Ascending aorta (tissue), 2 donors: Measurements from ENCODE around the gene BAZ2B. TPM values are rescaled to one million over a fixed set of nuclear protein-coding genes. Genes with fewer than 3 reads are reported as not detected.

Experiments
- DNase-seq, 2 donors: peaks; one replicate each; pipeline ENCODE4 v3.0.0-alpha.2; 2019; ENCODE audit warnings: low spot score in 2 of 2
- H3K27ac ChIP-seq, 2 donors: fragments of 200-600 bp; sonication (generic); one replicate each; pipeline ENCODE4 v1.5.1; 2016 to 2017; ENCODE audit warnings: mild to moderate bottlenecking in 1 of 2
- H3K27me3 ChIP-seq: fragments of 200-600 bp; sonication (generic); one replicate; pipeline ENCODE4 v1.5.1; 2017
- H3K36me3 ChIP-seq, 2 donors: fragments of 200-600 bp; sonication (generic); one replicate each; pipeline ENCODE4 v1.5.1; 2016
- H3K4me1 ChIP-seq, 2 donors: fragments of 200-600 bp; sonication (generic); one replicate each; pipeline ENCODE4 v1.5.1; 2016 to 2017; ENCODE audit warnings: mild to moderate bottlenecking in 1 of 2
- H3K4me3 ChIP-seq, 2 donors: fragments of 200-600 bp; sonication (generic); one replicate each; pipeline ENCODE4 v1.5.1; 2016 to 2017; ENCODE audit warnings: mild to moderate bottlenecking in 1 of 2
- H3K9me3 ChIP-seq, 2 donors: fragments of 200-600 bp; sonication (generic); one replicate each; pipeline ENCODE4 v1.5.1; 2016
- intact Hi-C: fragments of 100-400 bp; cut with DNase I; formaldehyde crosslinking; loops from one replicate; pipeline ENCODE4 v1.15.1; 2023
- total RNA-seq: library from RNA; depleted of rRNA; stranded (reverse); fragments of >200 nt; gene quantifications from one replicate; pipeline ENCODE4 v1.1.0, GENCODE V29; 2016
- TF ChIP-seq, protein P1 (sequence below), 3 experiments: fragments of 200-600 bp in 2 of 3; fragments of 450-650 bp in 1 of 3; sonication (generic) in 2 of 3; IDR thresholded peaks; one replicate each; pipeline ENCODE4 v1.5.1; 2016 to 2019; ENCODE audit warnings: antibody characterized with exemption in 3 of 3, mild to moderate bottlenecking in 1 of 3, moderate library complexity in 1 of 3

BAZ2B gene
- total RNA-seq, 1 donor from 2014 or later = 30.8 TPM

- Histone ChIP-seq H3K27me3 (no peaks in the 10 kb centered on the region), H3K4me3 (no peak overlapping the region), H3K4me1 (peaks cover 0 to 23% of the 10 kb centered on the region in 2 donors), H3K27ac (no peak overlapping the region), H3K36me3 (no peaks in the 10 kb centered on the region), H3K9me3 (no peaks in the 10 kb centered on the region)
- TF ChIP-seq, protein P1, sequence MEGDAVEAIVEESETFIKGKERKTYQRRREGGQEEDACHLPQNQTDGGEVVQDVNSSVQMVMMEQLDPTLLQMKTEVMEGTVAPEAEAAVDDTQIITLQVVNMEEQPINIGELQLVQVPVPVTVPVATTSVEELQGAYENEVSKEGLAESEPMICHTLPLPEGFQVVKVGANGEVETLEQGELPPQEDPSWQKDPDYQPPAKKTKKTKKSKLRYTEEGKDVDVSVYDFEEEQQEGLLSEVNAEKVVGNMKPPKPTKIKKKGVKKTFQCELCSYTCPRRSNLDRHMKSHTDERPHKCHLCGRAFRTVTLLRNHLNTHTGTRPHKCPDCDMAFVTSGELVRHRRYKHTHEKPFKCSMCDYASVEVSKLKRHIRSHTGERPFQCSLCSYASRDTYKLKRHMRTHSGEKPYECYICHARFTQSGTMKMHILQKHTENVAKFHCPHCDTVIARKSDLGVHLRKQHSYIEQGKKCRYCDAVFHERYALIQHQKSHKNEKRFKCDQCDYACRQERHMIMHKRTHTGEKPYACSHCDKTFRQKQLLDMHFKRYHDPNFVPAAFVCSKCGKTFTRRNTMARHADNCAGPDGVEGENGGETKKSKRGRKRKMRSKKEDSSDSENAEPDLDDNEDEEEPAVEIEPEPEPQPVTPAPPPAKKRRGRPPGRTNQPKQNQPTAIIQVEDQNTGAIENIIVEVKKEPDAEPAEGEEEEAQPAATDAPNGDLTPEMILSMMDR (IDR thresholded peaks at IDR 0.05) = no peak
- no peak for DNase-seq
- intact Hi-C loops = loop anchor here (10.0 kb wide), 1 partner anchor 157 kb away; the partner anchor contains the start of gene BAZ2B
Observed at GRCh38 chr2:159457589-159457988, 158.8 kb downstream of the BAZ2B start.

- H3K9me3 ChIP-seq = no peaks in the 10 kb centered on the region
- no peaks in the 10 kb centered on the region for H3K36me3 ChIP-seq
- peaks cover 0 to 23% of the 10 kb centered on the region in 2 donors for H3K4me1 ChIP-seq
- intact Hi-C loops = loop anchor here (10.0 kb wide), 1 partner anchor 158 kb away; the partner anchor contains the start of gene BAZ2B
- H3K27ac ChIP-seq = no peak overlapping the region
- no peak overlapping the region for H3K4me3 ChIP-seq
- TF ChIP-seq, protein P1 (IDR thresholded peaks at IDR 0.05) = no peak
- no peak for DNase-seq
- H3K27me3 ChIP-seq = no peaks in the 10 kb centered on the region
Observed at GRCh38 chr2:159456500-159457426, 159.6 kb downstream of the BAZ2B start.

GRCh38 chr2:159455330-159455918 is 160.9 kb downstream of the BAZ2B start:
- TF ChIP-seq, protein P1 (IDR thresholded peaks at IDR 0.05) = no peak
- intact Hi-C loops = loop anchor here (10.0 kb wide), 1 partner anchor 159 kb away; the partner anchor contains the start of gene BAZ2B
- no peak for DNase-seq
- H3K27ac ChIP-seq = no peak overlapping the region
- no peaks in the 10 kb centered on the region for H3K27me3 ChIP-seq
- H3K9me3 ChIP-seq = no peaks in the 10 kb centered on the region
- no peak overlapping the region for H3K4me3 ChIP-seq
- no peaks in the 10 kb centered on the region for H3K36me3 ChIP-seq
- H3K4me1 ChIP-seq = peaks cover 0 to 23% of the 10 kb centered on the region in 2 donors

DNA sequence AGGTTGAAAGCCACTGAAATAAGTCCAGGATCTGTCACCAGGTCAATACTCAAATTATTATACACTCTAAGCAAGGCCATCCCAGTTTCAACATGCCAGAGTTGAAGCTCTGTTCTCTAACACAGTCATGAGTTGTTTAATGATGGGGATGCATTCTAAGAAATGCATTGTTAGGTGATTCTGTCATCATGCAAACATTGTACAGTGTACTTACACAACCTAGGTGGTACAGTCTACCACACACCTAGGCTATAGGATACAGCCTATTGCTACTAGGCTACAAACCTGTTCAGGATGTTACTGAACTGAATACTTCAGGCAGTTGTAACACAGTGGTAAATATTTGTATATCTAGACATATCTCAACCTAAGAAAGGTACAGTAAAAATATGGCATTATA is 162.2 kb downstream of the BAZ2B start:
- Histone ChIP-seq H3K4me1 (peaks cover 0 to 23% of the 10 kb centered on the region in 2 donors), H3K27ac (no peak overlapping the region), H3K9me3 (no peaks in the 10 kb centered on the region), H3K27me3 (no peaks in the 10 kb centered on the region), H3K4me3 (no peak overlapping the region), H3K36me3 (no peaks in the 10 kb centered on the region)
- DNase-seq = no peak
- TF ChIP-seq, protein P1 (IDR thresholded peaks at IDR 0.05) = no peak
- intact Hi-C loops = loop anchor here (10.0 kb wide), 1 partner anchor 161 kb away; the partner anchor contains the start of gene BAZ2B

- Histone ChIP-seq H3K27me3 (no peaks in the 10 kb centered on the region), H3K9me3 (no peaks in the 10 kb centered on the region), H3K4me3 (no peak overlapping the region), H3K36me3 (peaks cover 8 to 15% of the 10 kb centered on the region in 2 donors), H3K4me1 (peaks cover 0 to 4% of the 10 kb centered on the region in 2 donors), H3K27ac (no peak overlapping the region)
- intact Hi-C loops = loop anchor here (10.0 kb wide), 1 partner anchor 165 kb away; the partner anchor contains the start of gene BAZ2B
- TF ChIP-seq, protein P1 (IDR thresholded peaks at IDR 0.05) = no peak
- no peak for DNase-seq
Observed at GRCh38 chr2:159450180-159450579, 166.2 kb downstream of the BAZ2B start.
